ENCODE data around the gene GALNT2. TPM values are rescaled to one million over a fixed set of nuclear protein-coding genes. Genes with fewer than 3 reads are reported as not detected.

The GALNT2 gene
- total and polyA plus RNA-seq, 2 of the 13 experiments (the other 11 are each of a cell fraction or from before 2014, with no cell fraction given), result 39.3 to 39.6 TPM

- no peak for TF ChIP-seq PRDM15 (CRISPR knock-in tag; IDR thresholded peaks at IDR 0.05)
- TF ChIP-seq, protein P1, sequence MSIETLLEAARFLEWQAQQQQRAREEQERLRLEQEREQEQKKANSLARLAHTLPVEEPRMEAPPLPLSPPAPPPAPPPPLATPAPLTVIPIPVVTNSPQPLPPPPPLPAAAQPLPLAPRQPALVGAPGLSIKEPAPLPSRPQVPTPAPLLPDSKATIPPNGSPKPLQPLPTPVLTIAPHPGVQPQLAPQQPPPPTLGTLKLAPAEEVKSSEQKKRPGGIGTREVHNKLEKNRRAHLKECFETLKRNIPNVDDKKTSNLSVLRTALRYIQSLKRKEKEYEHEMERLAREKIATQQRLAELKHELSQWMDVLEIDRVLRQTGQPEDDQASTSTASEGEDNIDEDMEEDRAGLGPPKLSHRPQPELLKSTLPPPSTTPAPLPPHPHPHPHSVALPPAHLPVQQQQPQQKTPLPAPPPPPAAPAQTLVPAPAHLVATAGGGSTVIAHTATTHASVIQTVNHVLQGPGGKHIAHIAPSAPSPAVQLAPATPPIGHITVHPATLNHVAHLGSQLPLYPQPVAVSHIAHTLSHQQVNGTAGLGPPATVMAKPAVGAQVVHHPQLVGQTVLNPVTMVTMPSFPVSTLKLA (IDR thresholded peaks at IDR 0.05), result peak; percentile 46; the same call in 1 of the 2 replicates
- no peak for TF ChIP-seq SMAD3 (CRISPR knock-in tag; IDR thresholded peaks at IDR 0.05)
- TF ChIP-seq ZKSCAN8 (CRISPR knock-in tag; IDR thresholded peaks at IDR 0.05; ENCODE audit: borderline replicate concordance), result 0 out of 2 replicates have a peak, but pooled peaks have one; percentile 17
- no peak for TF ChIP-seq MYC (CRISPR knock-in tag; IDR thresholded peaks at IDR 0.05; ENCODE audit: borderline replicate concordance)
- TF ChIP-seq, protein P2, sequence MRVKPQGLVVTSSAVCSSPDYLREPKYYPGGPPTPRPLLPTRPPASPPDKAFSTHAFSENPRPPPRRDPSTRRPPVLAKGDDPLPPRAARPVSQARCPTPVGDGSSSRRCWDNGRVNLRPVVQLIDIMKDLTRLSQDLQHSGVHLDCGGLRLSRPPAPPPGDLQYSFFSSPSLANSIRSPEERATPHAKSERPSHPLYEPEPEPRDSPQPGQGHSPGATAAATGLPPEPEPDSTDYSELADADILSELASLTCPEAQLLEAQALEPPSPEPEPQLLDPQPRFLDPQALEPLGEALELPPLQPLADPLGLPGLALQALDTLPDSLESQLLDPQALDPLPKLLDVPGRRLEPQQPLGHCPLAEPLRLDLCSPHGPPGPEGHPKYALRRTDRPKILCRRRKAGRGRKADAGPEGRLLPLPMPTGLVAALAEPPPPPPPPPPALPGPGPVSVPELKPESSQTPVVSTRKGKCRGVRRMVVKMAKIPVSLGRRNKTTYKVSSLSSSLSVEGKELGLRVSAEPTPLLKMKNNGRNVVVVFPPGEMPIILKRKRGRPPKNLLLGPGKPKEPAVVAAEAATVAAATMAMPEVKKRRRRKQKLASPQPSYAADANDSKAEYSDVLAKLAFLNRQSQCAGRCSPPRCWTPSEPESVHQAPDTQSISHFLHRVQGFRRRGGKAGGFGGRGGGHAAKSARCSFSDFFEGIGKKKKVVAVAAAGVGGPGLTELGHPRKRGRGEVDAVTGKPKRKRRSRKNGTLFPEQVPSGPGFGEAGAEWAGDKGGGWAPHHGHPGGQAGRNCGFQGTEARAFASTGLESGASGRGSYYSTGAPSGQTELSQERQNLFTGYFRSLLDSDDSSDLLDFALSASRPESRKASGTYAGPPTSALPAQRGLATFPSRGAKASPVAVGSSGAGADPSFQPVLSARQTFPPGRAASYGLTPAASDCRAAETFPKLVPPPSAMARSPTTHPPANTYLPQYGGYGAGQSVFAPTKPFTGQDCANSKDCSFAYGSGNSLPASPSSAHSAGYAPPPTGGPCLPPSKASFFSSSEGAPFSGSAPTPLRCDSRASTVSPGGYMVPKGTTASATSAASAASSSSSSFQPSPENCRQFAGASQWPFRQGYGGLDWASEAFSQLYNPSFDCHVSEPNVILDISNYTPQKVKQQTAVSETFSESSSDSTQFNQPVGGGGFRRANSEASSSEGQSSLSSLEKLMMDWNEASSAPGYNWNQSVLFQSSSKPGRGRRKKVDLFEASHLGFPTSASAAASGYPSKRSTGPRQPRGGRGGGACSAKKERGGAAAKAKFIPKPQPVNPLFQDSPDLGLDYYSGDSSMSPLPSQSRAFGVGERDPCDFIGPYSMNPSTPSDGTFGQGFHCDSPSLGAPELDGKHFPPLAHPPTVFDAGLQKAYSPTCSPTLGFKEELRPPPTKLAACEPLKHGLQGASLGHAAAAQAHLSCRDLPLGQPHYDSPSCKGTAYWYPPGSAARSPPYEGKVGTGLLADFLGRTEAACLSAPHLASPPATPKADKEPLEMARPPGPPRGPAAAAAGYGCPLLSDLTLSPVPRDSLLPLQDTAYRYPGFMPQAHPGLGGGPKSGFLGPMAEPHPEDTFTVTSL (CRISPR knock-in tag; IDR thresholded peaks at IDR 0.05; ENCODE audit: borderline replicate concordance), result no peak
- no peak for TF ChIP-seq ZNF605 (CRISPR knock-in tag; IDR thresholded peaks at IDR 0.05)
- TF ChIP-seq PCBP1 (IDR thresholded peaks at IDR 0.05; ENCODE audit: borderline replicate concordance, low read depth, low read length), result no peak
- TF ChIP-seq HDAC2 (CRISPR knock-in tag; IDR thresholded peaks at IDR 0.05), result peak; percentile 18; the same call in 1 of the 2 replicates
- TF ChIP-seq NCOA2 (CRISPR knock-in tag; IDR thresholded peaks at IDR 0.05), result 0 out of 2 replicates have a peak, but pooled peaks have one; percentile 17
- TF ChIP-seq ZNF644 (CRISPR knock-in tag; IDR thresholded peaks at IDR 0.05; ENCODE audit: low read depth), result peak; percentile 52; the same call in 1 of the 2 replicates
- TF ChIP-seq, protein P3, sequence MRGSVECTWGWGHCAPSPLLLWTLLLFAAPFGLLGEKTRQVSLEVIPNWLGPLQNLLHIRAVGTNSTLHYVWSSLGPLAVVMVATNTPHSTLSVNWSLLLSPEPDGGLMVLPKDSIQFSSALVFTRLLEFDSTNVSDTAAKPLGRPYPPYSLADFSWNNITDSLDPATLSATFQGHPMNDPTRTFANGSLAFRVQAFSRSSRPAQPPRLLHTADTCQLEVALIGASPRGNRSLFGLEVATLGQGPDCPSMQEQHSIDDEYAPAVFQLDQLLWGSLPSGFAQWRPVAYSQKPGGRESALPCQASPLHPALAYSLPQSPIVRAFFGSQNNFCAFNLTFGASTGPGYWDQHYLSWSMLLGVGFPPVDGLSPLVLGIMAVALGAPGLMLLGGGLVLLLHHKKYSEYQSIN (CRISPR knock-in tag; IDR thresholded peaks at IDR 0.05; ENCODE audit: borderline replicate concordance), result no peak
- TF ChIP-seq GATAD1 (CRISPR knock-in tag; IDR thresholded peaks at IDR 0.05), result no peak
- peak; percentile 25; the same call in 1 of the 2 replicates for TF ChIP-seq ZBTB7B (CRISPR knock-in tag; IDR thresholded peaks at IDR 0.05)
These were observed 119.2 kb downstream of the GALNT2 start (continued) for GRCh38 chr1:230186003-230186863.

Data from HepG2 (cell line).